Measurements from ENCODE around the gene FKBP2. TPM values are rescaled to one million over a fixed set of nuclear protein-coding genes. Genes with fewer than 3 reads are reported as not detected.

The FKBP2 gene
- total and polyA plus RNA-seq, 2 of the 4 experiments (the other 2 are of a cell fraction), result 36.2 to 76.4 TPM

- H3K27ac ChIP-seq (ENCODE audit: insufficient read depth, low read length), result no peak overlapping the region
- H2BK5ac ChIP-seq (ENCODE audit: low read depth, low read length, poor library complexity, severe bottlenecking), result no peak overlapping the region
- H2AK9ac ChIP-seq (replicated peaks; ENCODE audit: low read depth, low read length, poor library complexity), result peak overlapping the region; percentile 17
- no peak overlapping the region for H4K5ac ChIP-seq (ENCODE audit: low read depth, low read length)
- no peak overlapping the region for H4K91ac ChIP-seq (ENCODE audit: insufficient read depth, low read depth, low read length)
- no peak overlapping the region for H3K14ac ChIP-seq (replicated peaks; ENCODE audit: low read depth, low read length)
- ATAC-seq (ENCODE audit: low read depth), result no peak
- H2BK15ac ChIP-seq (ENCODE audit: low read depth, low read length), result no peak overlapping the region
- H3K9me1 ChIP-seq (ENCODE audit: insufficient read depth, low read length), result peaks cover 12% of the 10 kb centered on the region; the same call in 1 of the 2 replicates
- in situ Hi-C loops (cut with MboI; ENCODE audit: low sequenced_read_pairs), result no loop called here
- ChIA-PET CTCF (no interaction called here), POLR2A (ENCODE audit: unreplicated experiment) (no interaction called here)
- H3K4me2 ChIP-seq (ENCODE audit: low read depth, low read length), result no peak overlapping the region
- WGBS, 2 experiments (ENCODE audit: extremely low coverage in 2 of 2, insufficient read length in 1 of 2), result 100% methylated on average over 3 of the region's 5 CpGs; no CpG with 5 or more reads in 1 of the 2 experiments
- H3K79me1 ChIP-seq (ENCODE audit: low read depth in 1 of 2, low read length in 2 of 2), result peaks cover 38 to 74% of the 10 kb centered on the region in 2 experiments
- H3K23ac ChIP-seq (ENCODE audit: low read depth, low read length), result no peak overlapping the region
- peaks cover 48% of the 10 kb centered on the region for H3K36me3 ChIP-seq (ENCODE audit: control insufficient read depth, insufficient read depth, low read length)
- dilution Hi-C loops (cut with HindIII; ENCODE audit: low sequenced_read_pairs, unreplicated experiment), result no loop called here
- H3K56ac ChIP-seq (ENCODE audit: extremely low read depth, insufficient read depth, low read length), result no peak overlapping the region
- no peak for DNase-seq
- H2BK20ac ChIP-seq (ENCODE audit: low read depth, low read length), result no peak overlapping the region
- H4K20me1 ChIP-seq (ENCODE audit: insufficient read depth, low read length), result peaks cover 54% of the 10 kb centered on the region
- TF ChIP-seq RAD21 (IDR thresholded peaks at IDR 0.05; ENCODE audit: low read length), result no peak
- TF ChIP-seq MAZ (IDR thresholded peaks at IDR 0.05; ENCODE audit: borderline replicate concordance, low read depth, low read length), result no peak
- no peak for TF ChIP-seq RFX5 (IDR thresholded peaks at IDR 0.05; ENCODE audit: low read depth, low read length)
- TF ChIP-seq SMC3 (IDR thresholded peaks at IDR 0.05; ENCODE audit: low read depth, low read length), result no peak
- TF ChIP-seq, protein P1, sequence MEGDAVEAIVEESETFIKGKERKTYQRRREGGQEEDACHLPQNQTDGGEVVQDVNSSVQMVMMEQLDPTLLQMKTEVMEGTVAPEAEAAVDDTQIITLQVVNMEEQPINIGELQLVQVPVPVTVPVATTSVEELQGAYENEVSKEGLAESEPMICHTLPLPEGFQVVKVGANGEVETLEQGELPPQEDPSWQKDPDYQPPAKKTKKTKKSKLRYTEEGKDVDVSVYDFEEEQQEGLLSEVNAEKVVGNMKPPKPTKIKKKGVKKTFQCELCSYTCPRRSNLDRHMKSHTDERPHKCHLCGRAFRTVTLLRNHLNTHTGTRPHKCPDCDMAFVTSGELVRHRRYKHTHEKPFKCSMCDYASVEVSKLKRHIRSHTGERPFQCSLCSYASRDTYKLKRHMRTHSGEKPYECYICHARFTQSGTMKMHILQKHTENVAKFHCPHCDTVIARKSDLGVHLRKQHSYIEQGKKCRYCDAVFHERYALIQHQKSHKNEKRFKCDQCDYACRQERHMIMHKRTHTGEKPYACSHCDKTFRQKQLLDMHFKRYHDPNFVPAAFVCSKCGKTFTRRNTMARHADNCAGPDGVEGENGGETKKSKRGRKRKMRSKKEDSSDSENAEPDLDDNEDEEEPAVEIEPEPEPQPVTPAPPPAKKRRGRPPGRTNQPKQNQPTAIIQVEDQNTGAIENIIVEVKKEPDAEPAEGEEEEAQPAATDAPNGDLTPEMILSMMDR (conservative IDR thresholded peaks at IDR 0.05; ENCODE audit: low read depth, low read length), result no peak
- no peak for TF ChIP-seq CHD1 (IDR thresholded peaks at IDR 0.05; ENCODE audit: low read depth, low read length)
- no peak for TF ChIP-seq BHLHE40 (IDR thresholded peaks at IDR 0.05; ENCODE audit: low read depth, low read length)
- TF ChIP-seq, protein P2, sequence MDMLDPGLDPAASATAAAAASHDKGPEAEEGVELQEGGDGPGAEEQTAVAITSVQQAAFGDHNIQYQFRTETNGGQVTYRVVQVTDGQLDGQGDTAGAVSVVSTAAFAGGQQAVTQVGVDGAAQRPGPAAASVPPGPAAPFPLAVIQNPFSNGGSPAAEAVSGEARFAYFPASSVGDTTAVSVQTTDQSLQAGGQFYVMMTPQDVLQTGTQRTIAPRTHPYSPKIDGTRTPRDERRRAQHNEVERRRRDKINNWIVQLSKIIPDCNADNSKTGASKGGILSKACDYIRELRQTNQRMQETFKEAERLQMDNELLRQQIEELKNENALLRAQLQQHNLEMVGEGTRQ (IDR thresholded peaks at IDR 0.05; ENCODE audit: low read depth, low read length), result no peak
- TF ChIP-seq MXI1 (IDR thresholded peaks at IDR 0.05; ENCODE audit: borderline replicate concordance, low read depth, low read length), result no peak
- no peak overlapping the region for H4K8ac ChIP-seq (ENCODE audit: low read depth in 2 of 2, low read length in 2 of 2)
- H2AK5ac ChIP-seq (ENCODE audit: low read depth, low read length), result no peak overlapping the region
- H3K4ac ChIP-seq (ENCODE audit: low read depth, low read length), result no peak overlapping the region
- H3K18ac ChIP-seq (ENCODE audit: low read depth, low read length), result no peak overlapping the region
- intact Hi-C loops (cut with micrococcal nuclease), result no loop called here
- no peak overlapping the region for H2AFZ ChIP-seq (replicated peaks; ENCODE audit: low read length, poor library complexity)
- BruUV-seq (replicated peaks), result no TSS peak
- no peaks in the 10 kb centered on the region for H3K9me3 ChIP-seq (ENCODE audit: control insufficient read depth, insufficient read depth, low read length)
- no peaks in the 10 kb centered on the region for H3K27me3 ChIP-seq (ENCODE audit: control insufficient read depth, insufficient read depth, low read length)
- no peak overlapping the region for H2BK120ac ChIP-seq (ENCODE audit: low read depth, low read length)
- H3K4me3 ChIP-seq (ENCODE audit: insufficient read depth, low read depth, low read length), result no peak overlapping the region
- no peak overlapping the region for H3K9ac ChIP-seq (ENCODE audit: low read depth, low read length)
- no peaks in the 10 kb centered on the region for H3K4me1 ChIP-seq (ENCODE audit: control insufficient read depth, insufficient read depth, low read length)
Observed at GRCh38 chr11:64192434-64192833, 48.5 kb upstream of the FKBP2 start.
